H9 (cell line): ENCODE results near the gene GRB7. TPM values are rescaled to one million over a fixed set of nuclear protein-coding genes. Genes with fewer than 3 reads are reported as not detected.

Source experiments
- DNase-seq: peaks from one replicate; pipeline ENCODE4 v3.0.0-alpha.2; 2017
- H2AFZ ChIP-seq: one replicate; pipeline ENCODE4 v1.6.1; 2013; ENCODE audit warnings: mild to moderate bottlenecking, low read length, control low read depth, moderate library complexity
- H2AK5ac ChIP-seq: 2 replicates; pipeline ENCODE4 v1.6.1; 2013; ENCODE audit warnings: low read length, control low read depth, mixed read lengths; ENCODE audit not compliant: insufficient read length
- H2BK120ac ChIP-seq: one replicate; pipeline ENCODE4 v1.6.1; 2013; ENCODE audit warnings: low read depth, mild to moderate bottlenecking, low read length, control low read depth, inconsistent platforms; ENCODE audit not compliant: poor library complexity, severe bottlenecking
- H2BK12ac ChIP-seq: 2 replicates; pipeline ENCODE4 v1.6.1; 2013; ENCODE audit warnings: low read length, control low read depth, mixed read lengths, low read depth; ENCODE audit not compliant: insufficient read length
- H2BK15ac ChIP-seq: 2 replicates; pipeline ENCODE4 v1.6.1; 2013; ENCODE audit warnings: low read depth, low read length, control low read depth
- H2BK20ac ChIP-seq: one replicate; pipeline ENCODE4 v1.6.1; 2013; ENCODE audit warnings: low read depth, mild to moderate bottlenecking, low read length, control low read depth, inconsistent platforms; ENCODE audit not compliant: poor library complexity, severe bottlenecking
- H2BK5ac ChIP-seq: 2 replicates; pipeline ENCODE4 v1.6.1; 2013; ENCODE audit warnings: low read length, control low read depth, mixed read lengths; ENCODE audit not compliant: insufficient read length
- H3K14ac ChIP-seq: 2 replicates; pipeline ENCODE4 v1.6.1; 2013; ENCODE audit warnings: low read length, control low read depth; ENCODE audit not compliant: insufficient read depth
- H3K18ac ChIP-seq: 2 replicates; pipeline ENCODE4 v1.6.1; 2013; ENCODE audit warnings: low read depth, mild to moderate bottlenecking, mixed read lengths, low read length, control low read depth; ENCODE audit not compliant: insufficient read length
- H3K23ac ChIP-seq: 2 replicates; pipeline ENCODE4 v1.6.1; 2013; ENCODE audit warnings: low read length, control low read depth, mixed read lengths, low read depth; ENCODE audit not compliant: insufficient read length
- H3K23me2 ChIP-seq: 2 replicates; pipeline ENCODE4 v1.6.1; 2013; ENCODE audit warnings: low read depth, mild to moderate bottlenecking, mixed read lengths, low read length, control low read depth; ENCODE audit not compliant: insufficient read length, poor library complexity, severe bottlenecking
- H3K27ac ChIP-seq: 2 replicates; pipeline ENCODE4 v1.5.1; 2013; ENCODE audit warnings: low read length, control low read depth, mixed read lengths, low read depth; ENCODE audit not compliant: insufficient read length
- H3K27me3 ChIP-seq: 2 replicates; pipeline ENCODE4 v1.6.1; 2013; ENCODE audit warnings: low read length, control low read depth, inconsistent platforms; ENCODE audit not compliant: insufficient read depth
- H3K4ac ChIP-seq: 2 replicates; pipeline ENCODE4 v1.6.1; 2013; ENCODE audit warnings: low read depth, mild to moderate bottlenecking, control low read depth, inconsistent platforms, low read length, moderate library complexity
- H3K4me1 ChIP-seq: 2 replicates; pipeline ENCODE4 v1.6.1; 2013; ENCODE audit warnings: low read length, control low read depth, inconsistent platforms; ENCODE audit not compliant: insufficient read depth
- H3K4me2 ChIP-seq: 2 replicates; pipeline ENCODE4 v1.6.1; 2013; ENCODE audit warnings: low read length, control low read depth, mixed read lengths; ENCODE audit not compliant: insufficient read length, insufficient read depth
- H3K56ac ChIP-seq: 2 replicates; pipeline ENCODE4 v1.6.1; 2013; ENCODE audit warnings: low read depth, mild to moderate bottlenecking, mixed read lengths, low read length, control low read depth; ENCODE audit not compliant: insufficient read length
- H3K79me1 ChIP-seq: 2 replicates; pipeline ENCODE4 v1.6.1; 2013; ENCODE audit warnings: low read depth, mild to moderate bottlenecking, moderate library complexity, low read length, control low read depth, inconsistent platforms; ENCODE audit not compliant: insufficient read depth, poor library complexity, severe bottlenecking
- H3K79me2 ChIP-seq: 2 replicates; pipeline ENCODE4 v1.6.1; 2013; ENCODE audit warnings: low read length, control low read depth, inconsistent platforms; ENCODE audit not compliant: insufficient read depth
- H3K9ac ChIP-seq: 2 replicates; pipeline ENCODE4 v1.6.1; 2013; ENCODE audit warnings: low read length, control low read depth, mixed read lengths; ENCODE audit not compliant: insufficient read length; ENCODE audit errors: extremely low read depth
- H3K9me3 ChIP-seq: one replicate; pipeline ENCODE4 v1.6.1; 2013; ENCODE audit warnings: low read depth, low read length, inconsistent platforms; ENCODE audit not compliant: control insufficient read depth
- H3T11ph ChIP-seq: one replicate; pipeline ENCODE4 v1.6.1; 2013; ENCODE audit warnings: mild to moderate bottlenecking, low read length, control low read depth, inconsistent platforms
- H4K20me1 ChIP-seq: one replicate; pipeline ENCODE4 v1.6.1; 2013; ENCODE audit not compliant: control insufficient read depth, insufficient read length, insufficient read depth
- H4K5ac ChIP-seq: 2 replicates; pipeline ENCODE4 v1.6.1; 2013; ENCODE audit warnings: low read depth, mild to moderate bottlenecking, mixed read lengths, low read length, control low read depth; ENCODE audit not compliant: insufficient read length
- H4K8ac ChIP-seq: replicated peaks from 2 replicates; pipeline ENCODE4 v1.6.1; 2013; ENCODE audit warnings: low read length, control low read depth, mixed read lengths, low read depth; ENCODE audit not compliant: insufficient read length
- H4K91ac ChIP-seq: 2 replicates; pipeline ENCODE4 v1.6.1; 2013; ENCODE audit warnings: low read depth, mild to moderate bottlenecking, moderate library complexity, mixed read lengths, low read length, control low read depth; ENCODE audit not compliant: insufficient read length
- H3K27ac Mint-ChIP-seq, 3 experiments: 2 replicates in 2 of 3; 3 replicates in 1 of 3; pipeline ENCODE4 v1.8.0; 2020 to 2021; ENCODE audit warnings: mixed read lengths in 3 of 3, mild to moderate bottlenecking in 1 of 3, moderate library complexity in 1 of 3
- H3K27me3 Mint-ChIP-seq: 2 replicates; pipeline ENCODE4 v1.8.0; 2021; ENCODE audit warnings: low read depth, mild to moderate bottlenecking, moderate library complexity, mixed read lengths
- H3K36me3 Mint-ChIP-seq, 3 experiments: 2 replicates in 2 of 3; 3 replicates in 1 of 3; pipeline ENCODE4 v1.8.0; 2020 to 2021; ENCODE audit warnings: low read depth in 3 of 3, mixed read lengths in 3 of 3; ENCODE audit not compliant: insufficient read depth in 1 of 3
- H3K4me1 Mint-ChIP-seq, 2 experiments: 2 replicates each; pipeline ENCODE4 v1.8.0; 2020; ENCODE audit warnings: mixed read lengths in 2 of 2
- H3K4me3 Mint-ChIP-seq, 2 experiments: 2 replicates in 1 of 2; 3 replicates in 1 of 2; pipeline ENCODE4 v1.8.0; 2020 to 2021; ENCODE audit warnings: mild to moderate bottlenecking in 2 of 2, mixed read lengths in 2 of 2, moderate library complexity in 1 of 2
- H3K9me3 Mint-ChIP-seq, 2 experiments: 2 replicates in 1 of 2; 3 replicates in 1 of 2; pipeline ENCODE4 v1.8.0; 2020; ENCODE audit warnings: mild to moderate bottlenecking in 2 of 2, mixed read lengths in 2 of 2, moderate library complexity in 1 of 2
- WGBS: extraction: QIAGEN DNeasy Blood & Tissue Kit; methylation state at CpG from one replicate; pipeline ENCODE4 v1.1.7; 2013; ENCODE audit warnings: missing lambda C conversion rate, low lambda C conversion rate, mixed read lengths; ENCODE audit not compliant: insufficient read length; ENCODE audit errors: extremely low coverage; 5-methylcytosine and 5-hydroxymethylcytosine counted together
- total RNA-seq: library from RNA; stranded (reverse); gene quantifications from 2 replicates; pipeline ENCODE4 v1.2.1, GENCODE V29; 2021
- TF ChIP-seq, protein P1 (sequence below): fragments of 200-600 bp; sonication (generic); conservative IDR thresholded peaks from 3 replicates; pipeline ENCODE4 v1.8.0; 2021; ENCODE audit warnings: antibody characterized with exemption, mild to moderate bottlenecking

The GRB7 gene
- total RNA-seq, 1 experiment from 2014 or later: 55.0 TPM

DNA sequence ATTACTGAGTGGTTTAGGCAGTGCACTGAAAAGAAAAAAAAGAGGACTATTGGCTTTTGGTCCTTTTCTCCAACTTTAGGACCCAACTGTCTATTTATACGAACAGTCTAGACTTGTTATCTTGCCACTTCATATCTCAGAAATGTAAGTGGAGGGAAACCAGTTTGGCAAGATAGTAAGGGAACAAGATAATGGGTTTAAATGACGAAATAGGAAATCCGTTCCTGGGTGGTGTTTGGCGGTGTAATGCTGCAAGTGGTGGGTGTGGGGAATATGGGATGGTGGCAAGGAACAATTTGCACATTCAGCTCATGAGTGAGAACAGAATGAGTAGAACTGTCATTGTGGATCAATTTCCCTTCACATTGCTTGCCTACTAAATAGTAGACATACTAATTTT is 44.7 kb downstream of the GRB7 start:
- H4K91ac ChIP-seq: no peak overlapping the region
- H3K23ac ChIP-seq: no peak overlapping the region
- no peak overlapping the region for H3K4me2 ChIP-seq
- H3K9ac ChIP-seq: no peak overlapping the region
- Mint-ChIP-seq H3K4me1 (peaks cover 0 to 7% of the 10 kb centered on the region in 2 experiments; a peak in 2 of 4 replicates), H3K9me3 (no peaks in the 10 kb centered on the region), H3K27ac (no peak overlapping the region), H3K36me3 (no peaks in the 10 kb centered on the region), H3K27me3 (peaks cover 6% of the 10 kb centered on the region; the same call in 1 of the 2 replicates), H3K4me3 (no peak overlapping the region)
- no peak overlapping the region for H3K56ac ChIP-seq
- H3K23me2 ChIP-seq: no peaks in the 10 kb centered on the region
- no peaks in the 10 kb centered on the region for H3K79me1 ChIP-seq
- H2BK15ac ChIP-seq: no peak overlapping the region
- H4K20me1 ChIP-seq: no peaks in the 10 kb centered on the region
- no peak overlapping the region for H3K14ac ChIP-seq
- H2AK5ac ChIP-seq: no peak overlapping the region
- H3K18ac ChIP-seq: no peak overlapping the region
- H2BK5ac ChIP-seq: no peak overlapping the region
- H4K5ac ChIP-seq: no peak overlapping the region
- no peak overlapping the region for H2BK120ac ChIP-seq
- no peak overlapping the region for H4K8ac ChIP-seq
- H2BK12ac ChIP-seq: no peak overlapping the region
- no peak overlapping the region for H3K27ac ChIP-seq
- TF ChIP-seq, protein P1, sequence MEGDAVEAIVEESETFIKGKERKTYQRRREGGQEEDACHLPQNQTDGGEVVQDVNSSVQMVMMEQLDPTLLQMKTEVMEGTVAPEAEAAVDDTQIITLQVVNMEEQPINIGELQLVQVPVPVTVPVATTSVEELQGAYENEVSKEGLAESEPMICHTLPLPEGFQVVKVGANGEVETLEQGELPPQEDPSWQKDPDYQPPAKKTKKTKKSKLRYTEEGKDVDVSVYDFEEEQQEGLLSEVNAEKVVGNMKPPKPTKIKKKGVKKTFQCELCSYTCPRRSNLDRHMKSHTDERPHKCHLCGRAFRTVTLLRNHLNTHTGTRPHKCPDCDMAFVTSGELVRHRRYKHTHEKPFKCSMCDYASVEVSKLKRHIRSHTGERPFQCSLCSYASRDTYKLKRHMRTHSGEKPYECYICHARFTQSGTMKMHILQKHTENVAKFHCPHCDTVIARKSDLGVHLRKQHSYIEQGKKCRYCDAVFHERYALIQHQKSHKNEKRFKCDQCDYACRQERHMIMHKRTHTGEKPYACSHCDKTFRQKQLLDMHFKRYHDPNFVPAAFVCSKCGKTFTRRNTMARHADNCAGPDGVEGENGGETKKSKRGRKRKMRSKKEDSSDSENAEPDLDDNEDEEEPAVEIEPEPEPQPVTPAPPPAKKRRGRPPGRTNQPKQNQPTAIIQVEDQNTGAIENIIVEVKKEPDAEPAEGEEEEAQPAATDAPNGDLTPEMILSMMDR: no peak
- H3T11ph ChIP-seq: no peak overlapping the region
- no peaks in the 10 kb centered on the region for H3K9me3 ChIP-seq
- no peaks in the 10 kb centered on the region for H3K4me1 ChIP-seq
- no peaks in the 10 kb centered on the region for H3K27me3 ChIP-seq
- no peak for DNase-seq
- H3K4ac ChIP-seq: no peak overlapping the region
- H2BK20ac ChIP-seq: no peak overlapping the region
- no peak overlapping the region for H2AFZ ChIP-seq
- H3K79me2 ChIP-seq: no peaks in the 10 kb centered on the region
- WGBS: no CpG with 5 or more reads among the region's 4 CpGs
